OCI-LY1 (cell line): ENCODE results near the gene MYOF.

Experiments
- EZH2 ChIP-seq: fragments of 200-600 bp; sonication (generic), shearing (Covaris generic); IDR thresholded peaks from 2 replicates; pipeline ENCODE4 v1.8.0; 2017; ENCODE audit warnings: borderline replicate concordance, mixed run types, mild to moderate bottlenecking, antibody characterized with exemption, low read length, moderate library complexity, mixed read lengths
- TF ChIP-seq, protein P1 (sequence below): fragments of 200-600 bp; sonication (generic), shearing (Covaris generic); IDR thresholded peaks from 2 replicates; pipeline ENCODE4 v1.5.1; 2017; ENCODE audit warnings: mild to moderate bottlenecking, antibody characterized with exemption, low read length, moderate library complexity, mixed read lengths

DNA sequence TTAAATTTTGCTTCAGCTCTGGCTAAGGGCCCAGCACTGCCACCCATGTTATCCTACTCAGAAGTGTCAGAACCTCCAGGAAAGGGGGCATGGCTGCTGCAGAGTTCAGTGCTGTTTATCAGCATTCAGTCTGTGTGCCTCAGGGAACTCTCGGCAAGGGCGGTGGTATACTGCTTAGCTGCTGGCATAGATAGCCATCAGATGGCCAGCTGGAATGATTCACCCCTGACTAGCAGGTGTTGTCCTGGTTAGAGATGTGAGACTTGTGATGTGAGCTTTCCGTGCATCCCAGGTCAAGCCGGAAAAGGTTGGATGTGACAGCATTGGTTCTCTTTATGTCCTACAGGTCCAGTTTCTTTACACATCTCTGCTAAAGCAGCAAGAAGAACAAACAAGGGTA is 36.4 kb upstream of the MYOF start:
- TF ChIP-seq, protein P1, sequence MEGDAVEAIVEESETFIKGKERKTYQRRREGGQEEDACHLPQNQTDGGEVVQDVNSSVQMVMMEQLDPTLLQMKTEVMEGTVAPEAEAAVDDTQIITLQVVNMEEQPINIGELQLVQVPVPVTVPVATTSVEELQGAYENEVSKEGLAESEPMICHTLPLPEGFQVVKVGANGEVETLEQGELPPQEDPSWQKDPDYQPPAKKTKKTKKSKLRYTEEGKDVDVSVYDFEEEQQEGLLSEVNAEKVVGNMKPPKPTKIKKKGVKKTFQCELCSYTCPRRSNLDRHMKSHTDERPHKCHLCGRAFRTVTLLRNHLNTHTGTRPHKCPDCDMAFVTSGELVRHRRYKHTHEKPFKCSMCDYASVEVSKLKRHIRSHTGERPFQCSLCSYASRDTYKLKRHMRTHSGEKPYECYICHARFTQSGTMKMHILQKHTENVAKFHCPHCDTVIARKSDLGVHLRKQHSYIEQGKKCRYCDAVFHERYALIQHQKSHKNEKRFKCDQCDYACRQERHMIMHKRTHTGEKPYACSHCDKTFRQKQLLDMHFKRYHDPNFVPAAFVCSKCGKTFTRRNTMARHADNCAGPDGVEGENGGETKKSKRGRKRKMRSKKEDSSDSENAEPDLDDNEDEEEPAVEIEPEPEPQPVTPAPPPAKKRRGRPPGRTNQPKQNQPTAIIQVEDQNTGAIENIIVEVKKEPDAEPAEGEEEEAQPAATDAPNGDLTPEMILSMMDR, result no peak
- TF ChIP-seq EZH2, result no peak
